Esophagus (tissue), 2 donors: Measurements from ENCODE around the gene TRAF4. TPM values are rescaled to one million over a fixed set of nuclear protein-coding genes. Genes with fewer than 3 reads are reported as not detected.

Source experiments
- H3K27ac ChIP-seq, 2 donors: one replicate each; pipeline ENCODE4 v1.5.1; 2013; ENCODE audit warnings: low read depth in 2 of 2, mild to moderate bottlenecking in 2 of 2, inconsistent platforms in 1 of 2, low read length in 1 of 2, moderate library complexity in 1 of 2
- H3K27me3 ChIP-seq, 2 donors: one replicate each; pipeline ENCODE4 v1.6.1; 2013; ENCODE audit warnings: low read length in 2 of 2, control low read depth in 1 of 2, mild to moderate bottlenecking in 1 of 2; ENCODE audit not compliant: insufficient read depth in 2 of 2, control insufficient read depth in 1 of 2
- H3K36me3 ChIP-seq, 2 donors: one replicate each; pipeline ENCODE4 v1.6.1; 2013; ENCODE audit warnings: low read length in 1 of 2; ENCODE audit not compliant: control insufficient read depth in 2 of 2, insufficient read depth in 2 of 2
- H3K4me1 ChIP-seq, 2 donors: one replicate each; pipeline ENCODE4 v1.6.1; 2013; ENCODE audit warnings: low read length in 1 of 2; ENCODE audit not compliant: control insufficient read depth in 2 of 2, insufficient read depth in 2 of 2
- H3K4me3 ChIP-seq, 2 donors: one replicate each; pipeline ENCODE4 v1.5.1; 2013; ENCODE audit warnings: low read length in 2 of 2, mild to moderate bottlenecking in 2 of 2, low read depth in 1 of 2, moderate library complexity in 1 of 2
- H3K9me3 ChIP-seq, 2 donors: one replicate each; pipeline ENCODE4 v1.6.1; 2013; ENCODE audit warnings: mild to moderate bottlenecking in 2 of 2, low read depth in 1 of 2, low read length in 1 of 2, moderate library complexity in 1 of 2; ENCODE audit not compliant: control insufficient read depth in 2 of 2, insufficient read depth in 1 of 2
- WGBS, 2 donors: extraction: QIAGEN DNeasy Blood & Tissue Kit; methylation state at CpG; one replicate each; pipeline ENCODE4 v1.1.7; 2013; 5-methylcytosine and 5-hydroxymethylcytosine counted together
- polyA plus RNA-seq, 2 donors: library from polyadenylated mRNA; stranded (reverse); fragments of 200-250 nt; gene quantifications; one replicate each; pipeline ENCODE4 v1.2.3, GENCODE V29; 2013
- donor health status: healthy with polysubstance abuse.
- donor health status: Bipolar disorder and iron deficiency.

The TRAF4 gene
- polyA plus RNA-seq, 2 donors = 30.0 to 34.6 TPM

DNA sequence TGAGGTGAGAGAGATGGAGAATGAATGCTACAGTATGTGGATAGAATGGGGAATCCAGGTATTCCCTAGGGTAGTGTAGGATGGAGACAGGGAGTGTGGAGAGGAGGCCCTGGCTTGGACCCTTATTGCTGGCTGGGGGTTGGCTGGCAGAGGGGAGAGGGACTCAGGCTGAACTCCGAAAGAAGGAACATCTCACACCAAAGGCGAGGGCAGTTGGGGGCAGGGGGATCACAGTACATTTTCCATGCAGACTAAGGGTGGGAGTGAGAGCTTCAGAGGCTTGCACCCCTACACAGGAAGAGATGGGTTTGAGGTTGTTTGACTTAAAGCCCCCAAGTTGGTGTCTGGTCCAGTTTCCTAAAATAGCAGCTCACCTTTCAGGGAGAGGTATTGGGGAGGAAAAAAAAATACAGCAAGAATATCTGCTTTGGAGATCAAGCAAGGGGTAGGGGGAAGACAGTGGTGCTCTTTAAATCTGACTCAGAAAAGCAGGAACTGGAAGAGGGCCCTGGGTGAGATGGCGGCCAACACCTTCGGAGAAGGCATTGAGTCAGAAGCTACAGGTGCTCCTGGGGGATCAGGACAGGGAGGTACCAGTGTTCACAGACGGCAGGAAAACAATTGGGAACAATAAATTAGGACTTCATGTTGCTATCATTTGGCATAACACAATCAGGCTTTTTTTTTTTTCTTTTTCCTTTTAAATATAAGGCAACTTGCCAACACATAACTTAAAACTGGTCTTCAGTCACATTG is 12.4 kb downstream of the TRAF4 start:
- Histone ChIP-seq H3K36me3 (peaks cover 0 to 18% of the 10 kb centered on the region in 2 donors), H3K27ac (no peak overlapping the region)

DNA sequence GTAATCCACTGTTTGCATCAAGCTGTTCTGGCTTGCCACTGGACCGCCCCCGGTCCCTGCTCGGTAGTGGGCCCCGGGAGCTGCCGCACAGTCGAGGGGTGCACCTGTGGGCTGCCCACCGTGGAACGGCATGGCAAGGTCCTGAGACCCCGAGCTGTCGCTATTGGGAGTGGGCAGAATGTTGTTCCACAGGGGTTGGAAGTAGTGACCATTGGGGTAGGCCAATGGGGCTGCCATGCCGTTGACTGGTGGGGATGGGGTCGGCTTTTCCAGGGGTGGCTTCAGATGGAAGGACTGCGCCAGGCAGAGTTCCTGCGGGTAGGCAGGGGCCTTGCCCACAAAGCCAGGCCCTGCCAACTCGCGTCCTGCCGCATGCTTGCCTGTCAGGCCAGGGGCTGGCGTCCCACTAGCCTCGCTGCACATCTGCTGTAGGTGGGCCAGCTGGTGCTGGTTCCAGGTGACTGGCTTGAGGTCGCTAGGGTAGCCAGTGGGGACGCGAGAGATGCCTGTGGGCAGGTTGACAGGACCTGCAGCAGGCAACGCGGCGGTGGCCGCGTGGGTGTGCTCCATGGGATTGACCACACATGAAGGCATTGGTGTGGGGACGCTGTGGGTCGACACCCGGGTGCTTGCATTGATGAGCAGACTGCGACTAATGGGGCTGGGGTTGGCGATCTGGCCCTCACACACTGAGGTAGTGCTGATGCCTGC is 14.8 kb downstream of the TRAF4 start:
- H3K27me3 ChIP-seq = no peaks in the 10 kb centered on the region
- no peak overlapping the region for H3K27ac ChIP-seq
- no peaks in the 10 kb centered on the region for H3K9me3 ChIP-seq
- WGBS, 2 donors = 90 to 93% methylated on average over 32 of the region's 32 CpGs
- H3K36me3 ChIP-seq = peaks cover 0 to 15% of the 10 kb centered on the region in 2 donors
- H3K4me1 ChIP-seq = peaks cover 0 to 2% of the 10 kb centered on the region in 2 donors
- no peak overlapping the region for H3K4me3 ChIP-seq

More for the DNA sequence above, 12.4 kb downstream of the TRAF4 start:
- Histone ChIP-seq H3K4me1 (peaks cover 0 to 2% of the 10 kb centered on the region in 2 donors), H3K9me3 (no peaks in the 10 kb centered on the region), H3K27me3 (no peaks in the 10 kb centered on the region), H3K4me3 (no peak overlapping the region)
- WGBS, 2 donors = 57 to 60% methylated on average over 5 of the region's 5 CpGs

DNA sequence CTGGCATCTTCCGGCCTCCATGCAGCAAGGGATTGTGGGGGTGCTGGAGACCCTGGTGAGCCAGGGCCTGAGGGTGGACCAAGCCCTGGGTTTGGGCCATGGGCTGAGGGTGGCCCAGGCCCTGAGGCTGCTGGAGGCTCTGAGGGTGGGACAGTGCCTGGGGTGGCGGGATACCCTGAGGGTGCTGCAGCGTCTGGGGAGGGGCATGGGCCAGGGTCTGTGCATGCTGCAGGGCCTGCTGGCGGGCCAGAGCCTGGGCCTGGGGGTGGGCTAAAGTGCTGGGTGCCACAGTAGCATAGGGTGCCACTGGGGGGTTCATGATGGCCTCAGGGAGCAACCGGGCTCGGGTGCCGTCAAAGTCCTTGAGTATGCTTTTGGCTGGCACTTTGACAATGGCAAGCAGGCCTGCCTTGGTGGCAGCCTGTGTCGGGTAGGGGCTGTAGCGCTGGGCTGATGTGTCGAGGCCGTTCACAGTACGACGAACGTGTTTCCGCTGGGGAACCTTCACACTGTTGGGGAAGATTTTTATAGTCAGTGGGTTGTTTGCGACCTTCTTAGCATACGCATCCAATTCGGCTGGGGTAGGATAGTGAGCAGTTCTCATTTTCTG is 15.6 kb downstream of the TRAF4 start:
- peaks cover 0 to 15% of the 10 kb centered on the region in 2 donors for H3K36me3 ChIP-seq
- 89 to 94% methylated on average over 18 of the region's 18 CpGs for WGBS, 2 donors
- no peaks in the 10 kb centered on the region for H3K27me3 ChIP-seq
- H3K9me3 ChIP-seq = no peaks in the 10 kb centered on the region
- H3K4me3 ChIP-seq = no peak overlapping the region
- peaks cover 0 to 2% of the 10 kb centered on the region in 2 donors for H3K4me1 ChIP-seq
- no peak overlapping the region for H3K27ac ChIP-seq

DNA sequence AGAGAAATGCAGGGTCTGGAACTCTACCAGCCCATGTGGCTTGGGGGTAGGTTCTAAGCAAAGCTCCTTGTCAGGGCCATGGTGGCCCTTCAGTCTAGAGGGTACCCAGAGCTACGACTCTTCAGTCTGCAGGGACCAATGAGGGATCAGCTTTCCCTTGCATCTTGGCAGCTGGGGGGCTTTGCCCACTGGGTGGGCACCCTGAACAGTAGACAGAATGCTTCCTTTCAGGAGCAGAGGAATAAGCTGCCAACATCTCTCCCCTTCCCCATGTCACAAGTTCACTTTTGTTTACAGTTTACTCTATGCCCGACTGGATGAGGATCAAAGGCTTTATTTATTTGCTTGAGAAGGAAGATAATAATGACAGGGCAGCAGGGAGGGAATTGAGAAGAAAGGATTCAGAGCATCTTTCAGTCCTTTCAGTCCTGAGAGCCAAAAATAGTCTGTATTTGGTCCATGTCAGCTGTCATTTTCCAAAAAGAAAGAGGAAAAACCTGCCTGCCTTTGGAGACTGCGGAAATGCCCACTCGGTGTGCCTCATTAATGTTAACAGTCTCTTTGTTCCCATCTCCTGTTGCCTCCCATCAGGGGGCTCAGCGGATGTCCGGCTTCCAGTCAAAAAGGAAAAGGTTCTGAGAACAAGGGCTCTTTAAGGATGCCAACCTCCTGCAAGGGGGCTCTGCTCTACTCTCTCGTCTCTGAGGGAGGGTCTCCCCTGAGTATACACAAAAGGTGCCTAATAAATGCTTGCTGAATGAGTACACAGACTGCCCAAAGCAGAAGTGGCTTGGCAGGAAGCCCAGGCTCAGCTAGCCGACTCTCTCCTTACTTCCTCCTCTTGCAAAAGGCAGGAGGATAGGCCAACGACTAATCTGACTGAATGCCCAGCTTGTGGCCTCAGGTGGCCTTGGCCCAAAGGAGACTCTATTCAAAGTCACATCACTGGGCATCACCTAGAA is 17.1 kb downstream of the TRAF4 start:
- Histone ChIP-seq H3K9me3 (no peaks in the 10 kb centered on the region), H3K36me3 (peaks cover 0 to 15% of the 10 kb centered on the region in 2 donors)

DNA sequence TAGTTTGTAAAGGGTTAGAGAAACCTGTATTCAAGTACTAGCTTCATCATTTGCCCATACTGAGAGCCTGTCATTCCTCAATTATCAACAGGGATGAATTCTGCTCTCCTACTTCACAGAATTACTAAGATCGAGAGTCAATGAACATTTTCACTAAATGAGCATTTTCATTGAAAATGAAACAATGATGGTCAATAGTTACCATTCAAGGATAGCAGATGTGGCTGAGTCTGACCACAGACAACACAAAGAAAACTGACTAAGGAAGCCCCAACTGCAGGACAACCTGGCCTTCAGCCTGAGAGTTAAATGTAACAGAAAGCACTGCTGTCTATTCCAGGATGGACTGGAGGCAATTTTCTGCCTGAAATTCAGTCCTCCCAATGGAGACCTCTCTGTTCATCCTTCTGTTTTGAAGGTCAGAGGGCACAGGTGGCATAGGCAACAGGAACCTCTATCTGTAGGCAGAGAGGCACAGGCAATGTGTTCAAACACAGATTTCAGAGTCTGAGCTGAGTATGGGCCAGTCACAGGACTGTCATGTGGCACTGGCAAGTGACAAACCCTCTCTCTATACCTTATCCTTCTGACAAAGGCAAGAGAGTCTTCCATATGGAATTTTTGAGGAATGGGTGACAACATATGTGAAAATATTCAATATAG is 19.5 kb downstream of the TRAF4 start:
- peaks cover 0 to 15% of the 10 kb centered on the region in 2 donors for H3K36me3 ChIP-seq
- H3K4me1 ChIP-seq = peaks cover 0 to 2% of the 10 kb centered on the region in 2 donors
- 76 to 85% methylated on average over 1 of the region's 1 CpG for WGBS, 2 donors
- H3K27me3 ChIP-seq = no peaks in the 10 kb centered on the region
- no peak overlapping the region for H3K4me3 ChIP-seq
- H3K9me3 ChIP-seq = no peaks in the 10 kb centered on the region
- no peak overlapping the region for H3K27ac ChIP-seq

More for the DNA sequence above, 17.1 kb downstream of the TRAF4 start:
- Histone ChIP-seq H3K27ac (no peak overlapping the region), H3K27me3 (no peaks in the 10 kb centered on the region), H3K4me3 (no peak overlapping the region), H3K4me1 (peaks cover 0 to 2% of the 10 kb centered on the region in 2 donors)
- WGBS, 2 donors = 43 to 45% methylated on average over 9 of the region's 9 CpGs

DNA sequence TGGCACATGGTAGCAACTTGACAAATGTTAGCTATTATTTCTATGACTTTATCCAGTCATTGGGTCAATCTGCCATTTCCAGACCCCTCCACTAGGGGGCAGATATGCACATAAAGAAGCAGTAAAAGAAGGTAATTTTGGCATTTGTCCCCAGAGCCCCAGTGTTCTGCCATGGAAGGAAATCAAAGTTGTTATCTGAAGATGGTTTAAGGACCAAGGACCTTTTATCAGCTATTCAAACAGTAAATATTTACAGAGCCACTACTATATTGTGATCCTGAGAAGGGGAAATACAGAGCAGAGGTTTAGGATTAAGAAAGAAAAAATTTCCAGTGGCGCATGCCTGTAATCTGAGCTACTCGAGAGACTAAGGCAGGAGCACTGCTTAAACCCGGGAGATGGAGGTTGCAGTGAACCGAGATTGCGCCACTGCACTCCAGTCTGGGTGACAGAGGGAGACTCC is 20.0 kb downstream of the TRAF4 start:
- Histone ChIP-seq H3K4me3 (no peak overlapping the region), H3K9me3 (no peaks in the 10 kb centered on the region), H3K4me1 (no peaks in the 10 kb centered on the region), H3K27ac (no peak overlapping the region), H3K27me3 (no peaks in the 10 kb centered on the region), H3K36me3 (peaks cover 0 to 10% of the 10 kb centered on the region in 2 donors)
- WGBS, 2 donors = 53 to 69% methylated on average over 5 of the region's 5 CpGs

DNA sequence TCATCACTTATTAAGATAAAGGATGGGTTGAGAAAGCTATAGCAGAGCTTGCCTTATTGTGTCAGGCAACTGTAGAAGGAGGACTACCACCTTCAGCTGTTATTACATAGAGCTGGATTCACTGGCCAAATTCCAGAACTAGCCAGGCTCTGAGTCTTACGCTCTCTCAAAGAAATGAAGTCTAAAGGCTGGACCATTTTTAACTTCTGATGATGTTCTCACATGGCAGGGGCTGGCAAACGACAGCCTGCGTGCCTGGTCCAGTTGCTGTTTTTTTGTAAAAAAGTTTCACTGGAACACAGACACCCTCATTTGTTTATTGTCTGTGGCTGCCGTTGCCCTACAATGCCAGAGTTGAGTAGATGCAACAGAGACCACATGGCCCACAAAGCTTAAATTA is 21.2 kb downstream of the TRAF4 start:
- Histone ChIP-seq H3K27ac (no peak overlapping the region), H3K4me3 (no peak overlapping the region), H3K27me3 (no peaks in the 10 kb centered on the region), H3K4me1 (no peaks in the 10 kb centered on the region), H3K9me3 (no peaks in the 10 kb centered on the region), H3K36me3 (peaks cover 0 to 2% of the 10 kb centered on the region in 2 donors)
- WGBS, 2 donors = 77 to 81% methylated on average over 4 of the region's 4 CpGs

DNA sequence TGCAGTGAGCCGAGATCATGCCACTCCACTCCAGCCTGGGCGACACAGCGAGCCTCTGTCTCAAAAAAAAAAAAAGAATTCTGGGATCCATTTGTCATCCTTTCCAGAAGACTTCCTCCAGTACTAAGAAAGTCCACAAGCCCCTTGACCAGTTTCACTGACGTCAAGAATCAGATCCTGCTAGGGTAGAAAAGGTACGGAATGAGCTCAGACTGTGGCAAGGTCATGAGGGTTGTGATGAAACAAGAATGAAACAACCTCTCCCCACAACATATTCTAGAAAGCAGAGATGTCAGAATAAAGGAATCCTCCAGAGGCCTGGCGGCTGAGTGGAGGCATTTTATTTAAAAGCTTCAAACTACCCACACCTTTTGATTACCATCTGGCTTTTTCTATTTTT is 29.9 kb downstream of the TRAF4 start:
- Histone ChIP-seq H3K4me3 (no peak overlapping the region), H3K27me3 (no peaks in the 10 kb centered on the region), H3K9me3 (no peaks in the 10 kb centered on the region), H3K27ac (no peak overlapping the region), H3K4me1 (no peaks in the 10 kb centered on the region), H3K36me3 (peaks cover 0 to 3% of the 10 kb centered on the region in 2 donors)
- 86 to 94% methylated on average over 6 of the region's 6 CpGs for WGBS, 2 donors
